Upper lobe of right lung (tissue), 1 donor: ENCODE results near the gene RASD2. TPM values are rescaled to one million over a fixed set of nuclear protein-coding genes. Genes with fewer than 3 reads are reported as not detected.

Experiments used
- ATAC-seq: fragments of 200-7000 bp; cut with Tn5 transposase; one replicate; pipeline ENCODE4 v1.9.1; 2020; ENCODE audit warnings: mild to moderate bottlenecking, moderate library complexity
- DNase-seq: peaks from one replicate; pipeline ENCODE4 v3.0.0-alpha.2; 2020
- H3K27ac ChIP-seq: fragments of 200-600 bp; one replicate; pipeline ENCODE4 v1.8.0; 2022
- H3K27me3 ChIP-seq: fragments of 200-600 bp; one replicate; pipeline ENCODE4 v1.8.0; 2022; ENCODE audit warnings: mild to moderate bottlenecking
- H3K36me3 ChIP-seq: fragments of 200-600 bp; one replicate; pipeline ENCODE4 v1.8.0; 2022
- H3K4me1 ChIP-seq: fragments of 200-600 bp; one replicate; pipeline ENCODE4 v1.8.0; 2022
- H3K4me3 ChIP-seq: fragments of 200-600 bp; one replicate; pipeline ENCODE4 v1.8.0; 2022; ENCODE audit warnings: mild to moderate bottlenecking
- H3K9me3 ChIP-seq: fragments of 200-600 bp; one replicate; pipeline ENCODE4 v1.8.0; 2022
- intact Hi-C: fragments of 100-400 bp; cut with DNase I; formaldehyde crosslinking; loops from one replicate; pipeline ENCODE4 v1.11.0; 2022
- total RNA-seq: library from RNA; stranded (reverse); fragmentation: NEBNext Ultra II Directional; extraction: Animal tissue kit (Norgen Biotek cat#: 25700); gene quantifications from one replicate; pipeline ENCODE4 v1.2.1, GENCODE V29; 2021
- TF ChIP-seq, protein P1 (sequence below): fragments of 200-600 bp; IDR thresholded peaks from one replicate; pipeline ENCODE4 v1.8.0; 2022; ENCODE audit warnings: antibody characterized with exemption
- donor health status: DM: no; HTN: yes; CAD: no; lungs with severe emphysema.

Gene RASD2
- total RNA-seq, 1 donor from 2014 or later, result 4.1 TPM

DNA sequence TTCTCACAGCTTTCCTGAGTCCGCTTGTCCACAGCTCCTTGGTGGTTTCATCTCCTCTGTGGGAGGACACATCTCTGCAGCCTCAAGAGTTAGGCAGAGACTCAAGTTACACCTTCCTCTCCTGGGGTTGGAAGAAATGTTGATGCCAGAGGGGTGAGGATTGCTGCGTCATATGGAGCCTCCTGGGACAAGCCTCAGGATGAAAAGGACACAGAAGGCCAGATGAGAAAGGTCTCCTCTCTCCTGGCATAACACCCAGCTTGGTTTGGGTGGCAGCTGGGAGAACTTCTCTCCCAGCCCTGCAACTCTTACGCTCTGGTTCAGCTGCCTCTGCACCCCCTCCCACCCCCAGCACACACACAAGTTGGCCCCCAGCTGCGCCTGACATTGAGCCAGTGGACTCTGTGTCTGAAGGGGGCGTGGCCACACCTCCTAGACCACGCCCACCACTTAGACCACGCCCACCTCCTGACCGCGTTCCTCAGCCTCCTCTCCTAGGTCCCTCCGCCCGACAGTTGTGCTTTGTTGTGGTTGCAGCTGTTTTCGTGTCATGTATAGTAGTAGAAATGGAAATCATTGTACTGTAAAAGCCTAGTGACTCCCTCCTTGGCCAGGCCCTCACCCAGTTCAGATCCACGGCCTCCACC, 11.7 kb downstream of the RASD2 start:
- TF ChIP-seq, protein P1, sequence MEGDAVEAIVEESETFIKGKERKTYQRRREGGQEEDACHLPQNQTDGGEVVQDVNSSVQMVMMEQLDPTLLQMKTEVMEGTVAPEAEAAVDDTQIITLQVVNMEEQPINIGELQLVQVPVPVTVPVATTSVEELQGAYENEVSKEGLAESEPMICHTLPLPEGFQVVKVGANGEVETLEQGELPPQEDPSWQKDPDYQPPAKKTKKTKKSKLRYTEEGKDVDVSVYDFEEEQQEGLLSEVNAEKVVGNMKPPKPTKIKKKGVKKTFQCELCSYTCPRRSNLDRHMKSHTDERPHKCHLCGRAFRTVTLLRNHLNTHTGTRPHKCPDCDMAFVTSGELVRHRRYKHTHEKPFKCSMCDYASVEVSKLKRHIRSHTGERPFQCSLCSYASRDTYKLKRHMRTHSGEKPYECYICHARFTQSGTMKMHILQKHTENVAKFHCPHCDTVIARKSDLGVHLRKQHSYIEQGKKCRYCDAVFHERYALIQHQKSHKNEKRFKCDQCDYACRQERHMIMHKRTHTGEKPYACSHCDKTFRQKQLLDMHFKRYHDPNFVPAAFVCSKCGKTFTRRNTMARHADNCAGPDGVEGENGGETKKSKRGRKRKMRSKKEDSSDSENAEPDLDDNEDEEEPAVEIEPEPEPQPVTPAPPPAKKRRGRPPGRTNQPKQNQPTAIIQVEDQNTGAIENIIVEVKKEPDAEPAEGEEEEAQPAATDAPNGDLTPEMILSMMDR, result no peak
- Histone ChIP-seq H3K27me3 (peaks cover 11% of the 10 kb centered on the region), H3K36me3 (no peaks in the 10 kb centered on the region), H3K4me1 (no peaks in the 10 kb centered on the region), H3K4me3 (no peak overlapping the region), H3K9me3 (no peaks in the 10 kb centered on the region), H3K27ac (no peak overlapping the region)
- DNase-seq (no peak), ATAC-seq (peak; percentile 54)
- intact Hi-C loops, result no loop called here

DNA sequence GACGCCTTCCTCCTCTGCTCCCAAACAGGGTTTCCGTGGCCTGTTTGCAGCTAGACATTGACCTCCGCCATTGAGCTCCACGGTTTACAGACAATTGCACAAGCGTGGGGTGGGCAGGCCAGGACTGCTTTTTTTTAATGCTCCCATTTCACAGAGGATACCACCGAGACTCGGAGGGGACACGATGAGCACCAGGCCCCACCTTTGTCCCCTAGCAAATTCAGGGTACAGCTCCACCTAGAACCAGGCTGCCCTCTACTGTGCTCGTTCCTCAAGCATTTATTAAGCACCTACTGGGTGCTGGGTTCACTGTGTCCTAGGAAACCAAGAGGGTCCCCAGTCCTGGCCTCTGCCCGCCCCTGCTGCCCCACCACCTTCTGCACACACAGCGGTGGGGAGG, 12.2 kb downstream of the RASD2 start:
- Histone ChIP-seq H3K27me3 (peaks cover 11% of the 10 kb centered on the region), H3K9me3 (no peaks in the 10 kb centered on the region), H3K27ac (no peak overlapping the region), H3K4me1 (no peaks in the 10 kb centered on the region), H3K4me3 (no peak overlapping the region), H3K36me3 (no peaks in the 10 kb centered on the region)
- TF ChIP-seq, protein P1, result no peak
- intact Hi-C loops, result no loop called here
- DNase-seq (no peak), ATAC-seq (no peak)

DNA sequence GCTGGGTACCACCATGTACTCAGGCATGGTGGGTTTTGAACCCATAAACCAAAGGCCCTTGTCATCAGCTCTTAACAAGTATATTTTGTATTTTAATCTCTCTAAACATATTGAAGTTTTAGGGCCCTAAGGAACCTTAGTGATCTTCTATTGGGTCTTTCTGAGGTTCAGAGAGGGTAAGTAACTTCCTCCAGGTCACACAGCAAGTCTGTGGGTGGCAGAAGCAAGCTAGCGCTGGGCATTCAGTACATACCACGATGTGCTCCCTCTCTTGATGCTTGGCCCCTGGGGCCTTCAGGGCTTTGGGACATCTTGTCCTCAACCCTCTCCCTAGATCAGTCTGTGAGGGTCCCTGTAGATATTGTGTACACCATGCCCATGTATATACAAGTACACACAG, 12.7 kb downstream of the RASD2 start:
- TF ChIP-seq, protein P1, result no peak
- no peaks in the 10 kb centered on the region for H3K9me3 ChIP-seq
- DNase-seq, result no peak
- H3K36me3 ChIP-seq, result no peaks in the 10 kb centered on the region
- intact Hi-C loops, result no loop called here
- peaks cover 7% of the 10 kb centered on the region for H3K27me3 ChIP-seq
- no peak for ATAC-seq
- no peak overlapping the region for H3K27ac ChIP-seq
- H3K4me1 ChIP-seq, result no peaks in the 10 kb centered on the region
- no peak overlapping the region for H3K4me3 ChIP-seq

DNA sequence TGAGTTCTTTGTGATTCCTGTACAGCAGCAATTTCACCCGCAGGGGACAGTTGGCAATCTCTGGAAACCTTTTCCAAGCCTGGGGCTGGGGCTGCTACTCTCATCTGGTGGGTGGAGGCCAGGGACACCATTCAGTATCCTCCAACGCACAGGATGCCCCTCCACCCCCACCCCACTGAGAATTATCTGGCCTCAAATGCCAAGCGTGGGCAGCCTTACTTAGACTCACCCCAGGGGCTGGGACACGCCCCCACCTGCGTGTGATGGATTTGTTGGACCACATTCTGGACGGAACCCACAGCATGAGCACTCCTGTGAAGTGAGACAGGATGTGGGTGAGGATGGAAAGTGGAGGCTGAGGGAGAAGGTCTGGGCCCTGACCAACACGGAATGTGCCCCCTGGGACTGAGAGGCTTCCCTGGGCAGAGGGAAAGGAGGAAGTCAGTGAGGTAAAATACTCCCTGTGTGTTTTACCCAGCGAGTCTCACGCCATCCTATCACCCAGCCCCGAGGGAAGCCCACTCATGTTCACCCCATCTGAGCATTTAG, 13.7 kb downstream of the RASD2 start:
- ATAC-seq (no peak), DNase-seq (no peak)
- Histone ChIP-seq H3K9me3 (no peaks in the 10 kb centered on the region), H3K4me3 (no peak overlapping the region), H3K36me3 (no peaks in the 10 kb centered on the region), H3K27me3 (no peaks in the 10 kb centered on the region), H3K4me1 (no peaks in the 10 kb centered on the region), H3K27ac (no peak overlapping the region)
- intact Hi-C loops, result no loop called here
- TF ChIP-seq, protein P1, result no peak

DNA sequence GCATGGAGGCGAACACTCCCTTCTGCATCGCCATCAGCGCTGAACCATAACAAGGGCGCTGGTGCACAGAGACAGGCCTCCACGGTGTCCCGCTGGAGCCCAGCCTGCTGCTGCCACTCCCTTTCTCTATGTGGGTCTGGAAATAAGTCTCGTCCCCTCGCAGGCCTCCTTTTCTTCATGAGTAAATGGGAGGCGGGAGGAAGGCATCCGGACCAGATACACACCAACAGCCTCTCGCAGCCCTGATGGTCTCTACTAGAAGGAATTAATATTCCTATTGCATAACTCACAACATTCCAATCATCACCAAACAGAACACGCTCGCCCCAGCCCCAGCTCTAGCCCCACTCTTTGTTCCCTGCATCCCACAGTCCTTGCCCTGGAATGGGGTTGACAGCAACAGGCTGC, 14.9 kb downstream of the RASD2 start:
- DNase-seq (no peak), ATAC-seq (no peak)
- no peak overlapping the region for H3K27ac ChIP-seq
- H3K9me3 ChIP-seq, result no peaks in the 10 kb centered on the region
- no peak overlapping the region for H3K4me3 ChIP-seq
- TF ChIP-seq, protein P1, result no peak
- H3K4me1 ChIP-seq, result no peaks in the 10 kb centered on the region
- intact Hi-C loops, result no loop called here
- H3K36me3 ChIP-seq, result no peaks in the 10 kb centered on the region
- H3K27me3 ChIP-seq, result no peaks in the 10 kb centered on the region
